ENCODE data around the gene NPTXR. TPM values are rescaled to one million over a fixed set of nuclear protein-coding genes. Genes with fewer than 3 reads are reported as not detected.

The NPTXR gene
- total and polyA plus RNA-seq, 2 donors from 2014 or later = 1.1 to 12.5 TPM

GRCh38 chr22:38850399-38850798 lies 6.6 kb upstream of the NPTXR start:
- no peak for TF ChIP-seq CTCF (IDR thresholded peaks at IDR 0.05; ENCODE audit: borderline replicate concordance, extremely low read depth, insufficient read depth)
- intact Hi-C loops (cut with DNase I) = no loop called here
- H3K36me3 ChIP-seq (ENCODE audit: control insufficient read depth in 2 of 3, insufficient read depth in 3 of 3, low read length in 3 of 3) = no peaks in the 10 kb centered on the region
- H3K27ac ChIP-seq (ENCODE audit: low read depth in 2 of 2, low read length in 2 of 2) = no peak overlapping the region
- H3K4me3 ChIP-seq (ENCODE audit: low read length in 3 of 3) = no peak overlapping the region
- FAIRE-seq (no peak), DNase-seq (peak in 1 of 5 donors; percentile 51)
- no peaks in the 10 kb centered on the region for H3K4me1 ChIP-seq (ENCODE audit: control insufficient read depth in 2 of 3, insufficient read depth in 2 of 3, low read depth in 1 of 3, low read length in 3 of 3)
- H3K9ac ChIP-seq (ENCODE audit: low read length in 3 of 3) = no peak overlapping the region
- no peaks in the 10 kb centered on the region for H3K27me3 ChIP-seq (ENCODE audit: control insufficient read depth, insufficient read depth, low read length)
- H3K9me3 ChIP-seq (ENCODE audit: control insufficient read depth in 2 of 3, insufficient read depth in 1 of 3, low read length in 3 of 3) = no peaks in the 10 kb centered on the region

- no peak overlapping the region for H3K4me3 ChIP-seq (ENCODE audit: low read length in 3 of 3)
- no peaks in the 10 kb centered on the region for H3K4me1 ChIP-seq (ENCODE audit: control insufficient read depth in 2 of 3, insufficient read depth in 2 of 3, low read depth in 1 of 3, low read length in 3 of 3)
- H3K27me3 ChIP-seq (ENCODE audit: control insufficient read depth, insufficient read depth, low read length) = no peaks in the 10 kb centered on the region
- no peak overlapping the region for H3K27ac ChIP-seq (ENCODE audit: low read depth in 2 of 2, low read length in 2 of 2)
- no peak overlapping the region for H3K9ac ChIP-seq (ENCODE audit: low read length in 3 of 3)
- intact Hi-C loops (cut with DNase I) = loop anchor here (10.0 kb wide), 1 partner anchor 85 kb away; no protein-coding TSS in a partner anchor
- FAIRE-seq (no peak), DNase-seq (peak in 1 of 5 donors; percentile 46)
- H3K36me3 ChIP-seq (ENCODE audit: control insufficient read depth in 2 of 3, insufficient read depth in 3 of 3, low read length in 3 of 3) = no peaks in the 10 kb centered on the region
- TF ChIP-seq CTCF (IDR thresholded peaks at IDR 0.05; ENCODE audit: borderline replicate concordance, extremely low read depth, insufficient read depth) = no peak
- no peaks in the 10 kb centered on the region for H3K9me3 ChIP-seq (ENCODE audit: control insufficient read depth in 2 of 3, insufficient read depth in 1 of 3, low read length in 3 of 3)
Measured at GRCh38 chr22:38849811-38850210, 6.0 kb upstream of the NPTXR start.

GRCh38 chr22:38846412-38846811 lies 2.6 kb upstream of the NPTXR start:
- Histone ChIP-seq H3K4me3 (ENCODE audit: low read length in 3 of 3) (no peak overlapping the region), H3K4me1 (ENCODE audit: control insufficient read depth in 2 of 3, insufficient read depth in 2 of 3, low read depth in 1 of 3, low read length in 3 of 3) (peaks cover 0 to 5% (median 0%) of the 10 kb centered on the region in 3 donors), H3K9me3 (ENCODE audit: control insufficient read depth in 2 of 3, insufficient read depth in 1 of 3, low read length in 3 of 3) (no peaks in the 10 kb centered on the region), H3K27me3 (ENCODE audit: control insufficient read depth, insufficient read depth, low read length) (no peaks in the 10 kb centered on the region), H3K27ac (ENCODE audit: low read depth in 2 of 2, low read length in 2 of 2) (no peak overlapping the region), H3K36me3 (ENCODE audit: control insufficient read depth in 2 of 3, insufficient read depth in 3 of 3, low read length in 3 of 3) (no peaks in the 10 kb centered on the region), H3K9ac (ENCODE audit: low read length in 3 of 3) (no peak overlapping the region)
- TF ChIP-seq CTCF (IDR thresholded peaks at IDR 0.05; ENCODE audit: borderline replicate concordance, extremely low read depth, insufficient read depth) = no peak
- intact Hi-C loops (cut with DNase I) = loop anchor here (10.0 kb wide), 1 partner anchor 82 kb away; no protein-coding TSS in a partner anchor
- no peak for FAIRE-seq
- DNase-seq = no peak

All from kidney (tissue), 14 donors.